Measurements from ENCODE around the gene MYOM1. TPM values are rescaled to one million over a fixed set of nuclear protein-coding genes. Genes with fewer than 3 reads are reported as not detected.

MYOM1 gene
- total and polyA plus RNA-seq, 10 donors, result 1.2 to 6.2 (median 2.0) TPM

DNA sequence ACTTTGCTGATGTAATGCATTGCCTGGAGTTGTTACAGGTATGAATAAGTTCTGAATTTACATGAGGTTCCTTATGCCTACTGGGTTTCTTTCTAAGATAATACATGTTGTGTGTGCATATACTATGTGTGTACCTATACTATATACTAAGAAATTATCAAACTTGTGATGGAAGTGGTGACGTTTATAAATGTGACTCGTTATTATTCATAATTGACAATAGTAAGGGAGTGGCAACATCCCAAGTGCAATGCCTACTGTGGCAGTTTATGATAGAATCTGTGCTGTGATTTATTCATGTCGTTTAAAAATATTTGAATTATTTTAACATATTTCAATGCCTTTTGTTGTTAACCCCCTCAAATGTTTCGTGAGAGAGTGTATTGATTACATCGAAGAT, 29.9 kb downstream of the MYOM1 start:
- Histone ChIP-seq H3K27me3 (replicated peaks in 1 of 7) (no peaks in the 10 kb centered on the region), H3K36me3 (peaks cover 0 to 7% (median 0%) of the 10 kb centered on the region in 6 donors), H3K4me1 (no peaks in the 10 kb centered on the region), H3K4me3 (no peak overlapping the region), H3K27ac (no peak overlapping the region), H3K9me3 (no peaks in the 10 kb centered on the region)
- intact Hi-C loops (cut with DNase I; ENCODE audit: low total_unique reads), result no loop called here
- DNase-seq, result no peak
- WGBS, 5 donors, result 83 to 93% (median 90%) methylated on average over 5 of the region's 5 CpGs
- TF ChIP-seq POLR2A (IDR thresholded peaks at IDR 0.05), result no peak
- TF ChIP-seq, protein P1, sequence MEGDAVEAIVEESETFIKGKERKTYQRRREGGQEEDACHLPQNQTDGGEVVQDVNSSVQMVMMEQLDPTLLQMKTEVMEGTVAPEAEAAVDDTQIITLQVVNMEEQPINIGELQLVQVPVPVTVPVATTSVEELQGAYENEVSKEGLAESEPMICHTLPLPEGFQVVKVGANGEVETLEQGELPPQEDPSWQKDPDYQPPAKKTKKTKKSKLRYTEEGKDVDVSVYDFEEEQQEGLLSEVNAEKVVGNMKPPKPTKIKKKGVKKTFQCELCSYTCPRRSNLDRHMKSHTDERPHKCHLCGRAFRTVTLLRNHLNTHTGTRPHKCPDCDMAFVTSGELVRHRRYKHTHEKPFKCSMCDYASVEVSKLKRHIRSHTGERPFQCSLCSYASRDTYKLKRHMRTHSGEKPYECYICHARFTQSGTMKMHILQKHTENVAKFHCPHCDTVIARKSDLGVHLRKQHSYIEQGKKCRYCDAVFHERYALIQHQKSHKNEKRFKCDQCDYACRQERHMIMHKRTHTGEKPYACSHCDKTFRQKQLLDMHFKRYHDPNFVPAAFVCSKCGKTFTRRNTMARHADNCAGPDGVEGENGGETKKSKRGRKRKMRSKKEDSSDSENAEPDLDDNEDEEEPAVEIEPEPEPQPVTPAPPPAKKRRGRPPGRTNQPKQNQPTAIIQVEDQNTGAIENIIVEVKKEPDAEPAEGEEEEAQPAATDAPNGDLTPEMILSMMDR (IDR thresholded peaks at IDR 0.05 in 8 of 11, conservative IDR thresholded peaks at IDR 0.05 in 3 of 11), result no peak
- no peak for TF ChIP-seq POLR2AphosphoS5 (IDR thresholded peaks at IDR 0.05)

DNA sequence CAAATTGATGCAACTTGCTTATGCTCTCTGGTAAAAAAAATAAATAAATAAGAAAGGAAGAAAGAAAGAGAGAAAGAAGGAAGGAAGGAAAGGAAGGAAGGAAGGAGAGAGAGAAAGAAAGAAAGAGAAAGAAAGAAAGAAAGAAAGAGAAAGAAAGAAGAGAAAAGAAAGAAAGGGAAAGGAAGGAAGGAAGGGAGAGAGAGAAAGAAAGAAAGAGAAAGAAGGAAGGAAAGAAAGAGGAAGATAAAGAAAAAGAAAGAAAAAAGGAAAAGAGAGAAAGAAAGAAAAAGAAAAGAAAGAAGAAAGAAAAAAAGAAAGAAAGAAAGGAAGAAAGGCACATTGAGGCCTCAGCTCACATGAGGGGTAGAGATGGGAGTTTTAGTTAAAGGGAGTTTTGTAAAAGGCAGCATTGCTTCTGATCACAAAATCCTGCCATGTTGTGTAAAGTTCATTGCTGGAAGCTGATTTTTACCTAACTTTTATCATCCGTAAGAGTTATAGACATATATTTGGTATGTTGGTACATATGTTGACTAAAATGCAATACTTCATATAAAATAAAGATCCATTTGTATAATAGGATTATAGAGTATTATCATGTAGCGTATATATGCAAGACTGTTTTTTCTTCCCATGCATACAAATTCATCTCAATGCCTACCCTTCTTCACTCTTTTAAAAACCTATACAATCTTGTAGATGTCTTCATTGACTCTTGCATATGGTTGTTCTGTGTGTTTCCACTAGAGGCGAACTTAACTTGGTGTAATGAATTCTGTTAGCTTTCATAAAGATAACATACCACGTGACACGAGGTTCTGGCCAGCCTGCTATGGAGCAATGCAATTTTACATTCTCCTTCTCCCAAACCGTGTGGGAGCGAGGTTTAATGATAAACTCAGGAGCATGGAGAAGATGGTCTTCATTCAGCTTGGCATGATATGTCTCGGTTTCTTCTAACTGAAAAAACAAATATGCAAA, 32.8 kb downstream of the MYOM1 start:
- WGBS, 5 donors, result 87 to 95% (median 89%) methylated on average over 8 of the region's 8 CpGs
- no peak for DNase-seq

DNA sequence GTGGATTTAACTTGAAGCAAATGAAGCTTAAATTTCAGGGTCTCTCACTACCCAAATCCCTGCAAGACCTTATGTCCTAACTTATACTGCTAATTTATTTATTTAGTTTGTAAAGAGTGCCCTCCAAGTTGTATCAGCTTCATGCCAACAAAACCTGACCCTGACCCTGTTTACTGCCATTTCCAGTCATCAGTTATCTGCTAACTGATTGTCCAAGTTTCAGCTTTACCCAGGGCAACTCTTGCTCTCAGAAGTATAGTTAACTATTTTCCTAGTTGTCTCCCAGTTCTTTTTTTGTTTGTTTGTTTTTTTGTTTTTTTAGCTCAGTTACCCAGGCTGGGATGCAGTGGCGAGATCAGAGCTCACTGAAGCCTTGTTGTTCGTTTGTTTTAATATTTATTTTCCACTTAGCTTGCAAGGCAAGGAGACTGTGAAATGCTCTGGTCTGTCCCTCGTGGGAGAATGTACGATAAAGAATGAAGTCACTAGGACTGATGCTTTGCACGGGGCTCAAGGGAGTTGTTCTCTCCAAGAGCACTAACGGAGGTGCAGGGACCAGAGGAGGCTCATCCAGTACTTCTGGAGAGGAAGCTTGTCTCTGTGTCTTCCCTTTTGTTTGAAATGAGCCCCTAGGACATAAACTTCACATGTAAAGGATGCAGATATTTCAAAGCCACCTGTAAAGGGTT, 35.3 kb downstream of the MYOM1 start:
- 77 to 90% (median 83%) methylated on average over 6 of the region's 6 CpGs for WGBS, 5 donors
- DNase-seq, result no peak
- H3K27me3 ChIP-seq (replicated peaks in 1 of 7), result no peaks in the 10 kb centered on the region

More for the DNA sequence above, 32.8 kb downstream of the MYOM1 start:
- Histone ChIP-seq H3K27ac (no peak overlapping the region), H3K9me3 (no peaks in the 10 kb centered on the region), H3K4me1 (no peaks in the 10 kb centered on the region), H3K4me3 (no peak overlapping the region), H3K36me3 (peaks cover 0 to 7% (median 0%) of the 10 kb centered on the region in 6 donors), H3K27me3 (replicated peaks in 1 of 7) (no peaks in the 10 kb centered on the region)
- intact Hi-C loops (cut with DNase I; ENCODE audit: low total_unique reads), result no loop called here
- TF ChIP-seq POLR2A (IDR thresholded peaks at IDR 0.05) (no peak), POLR2AphosphoS5 (IDR thresholded peaks at IDR 0.05) (no peak)
- TF ChIP-seq, protein P1 (IDR thresholded peaks at IDR 0.05 in 8 of 11, conservative IDR thresholded peaks at IDR 0.05 in 3 of 11), result no peak

More for the DNA sequence above, 35.3 kb downstream of the MYOM1 start:
- Histone ChIP-seq H3K4me1 (peaks cover 0 to 5% (median 2%) of the 10 kb centered on the region in 6 donors), H3K36me3 (peaks cover 0 to 7% (median 0%) of the 10 kb centered on the region in 6 donors), H3K9me3 (no peaks in the 10 kb centered on the region), H3K4me3 (no peak overlapping the region), H3K27ac (no peak overlapping the region)
- TF ChIP-seq, protein P1 (IDR thresholded peaks at IDR 0.05 in 8 of 11, conservative IDR thresholded peaks at IDR 0.05 in 3 of 11), result no peak
- TF ChIP-seq POLR2AphosphoS5 (IDR thresholded peaks at IDR 0.05) (no peak), POLR2A (IDR thresholded peaks at IDR 0.05) (no peak)
- intact Hi-C loops (cut with DNase I; ENCODE audit: low total_unique reads), result no loop called here

Data from spleen (tissue), 11 donors.